ENCODE measurements around the gene AFMID.

The AFMID gene

DNA sequence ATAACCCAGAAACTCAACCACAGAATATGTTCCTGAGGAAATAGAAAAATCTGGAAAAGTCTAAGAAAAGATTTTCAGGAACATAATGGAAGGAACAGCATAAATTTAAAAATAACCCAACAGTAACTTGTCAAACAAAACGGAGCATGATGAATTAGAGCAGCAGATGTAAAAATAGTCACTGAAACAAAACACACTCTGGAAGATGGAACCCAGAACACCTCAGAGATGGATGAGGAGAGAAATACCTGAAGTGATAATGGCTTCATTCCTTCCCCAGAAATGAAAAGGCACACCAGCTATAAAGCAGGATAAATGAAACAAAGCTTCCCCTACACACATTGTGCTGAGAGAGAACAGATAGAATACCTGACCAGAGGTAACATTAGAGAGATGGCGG, 6.7 kb upstream of the AFMID start:
- DNase-seq, result no peak

DNA sequence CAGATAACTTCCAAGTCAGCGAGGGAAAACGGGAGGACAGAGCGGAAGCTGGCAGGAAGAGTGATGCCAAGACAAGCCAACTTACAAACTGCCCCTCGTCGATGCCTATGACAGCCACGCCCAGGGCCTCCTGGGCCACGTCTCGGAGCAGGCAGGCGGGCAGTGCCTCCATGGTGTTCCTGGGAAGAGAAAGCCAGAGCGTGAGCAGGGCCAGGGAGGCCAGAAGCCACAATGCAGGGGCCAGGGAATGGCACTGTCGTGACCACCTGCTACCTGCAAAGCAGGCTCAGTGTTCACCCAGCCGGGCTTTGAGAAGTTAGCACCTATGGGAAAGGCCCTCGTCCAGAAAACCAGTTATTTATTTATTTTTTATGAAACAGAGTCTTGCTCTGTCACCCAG, 4.7 kb upstream of the AFMID start:
- DNase-seq, result no peak

DNA sequence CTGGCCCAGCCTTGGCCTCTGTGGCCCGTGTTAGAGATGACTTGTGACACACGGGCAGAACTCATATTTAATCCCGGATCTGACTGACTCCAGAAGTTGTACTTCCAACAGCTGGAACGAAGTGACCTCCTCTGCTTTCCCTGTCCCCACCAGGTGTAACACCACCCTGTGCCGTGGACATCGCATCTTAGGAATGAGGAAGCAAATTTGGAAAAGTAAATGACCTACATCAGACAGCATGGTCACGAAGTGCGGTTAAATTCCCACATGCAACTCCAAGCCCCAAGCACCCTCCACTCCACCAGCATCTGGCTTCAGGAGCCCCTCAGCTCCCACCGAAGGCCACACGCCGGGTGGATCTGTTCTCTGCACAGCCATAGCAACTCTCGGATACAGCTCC, 3.2 kb upstream of the AFMID start:
- no peak for DNase-seq

GRCh38 chr17:78184351-78184750, 2.8 kb upstream of the AFMID start:
- DNase-seq, result no peak

GRCh38 chr17:78184868-78185267, 2.3 kb upstream of the AFMID start:
- DNase-seq, result no peak

- DNase-seq, result no peak
These were observed 1.0 kb upstream of the AFMID start for GRCh38 chr17:78185981-78186691.

DNA sequence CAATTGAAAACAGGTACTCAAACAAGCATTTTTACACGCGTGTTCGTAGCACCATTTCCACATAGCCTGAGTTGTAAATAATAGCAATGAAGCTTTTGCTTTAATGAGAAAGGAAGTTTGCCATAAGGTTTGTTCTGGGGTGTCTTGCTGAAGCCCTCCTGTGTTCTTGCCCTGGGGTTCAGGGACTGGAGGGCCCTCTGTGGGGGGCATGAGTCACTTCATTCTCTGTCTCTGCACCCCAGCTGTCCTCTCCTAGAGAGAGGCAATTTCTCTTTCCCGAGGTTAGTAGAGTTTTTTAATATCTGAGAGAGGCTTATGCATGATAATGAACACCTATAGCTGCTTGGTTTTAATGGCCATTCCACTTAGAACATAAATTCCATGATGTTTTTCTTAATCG, 9.6 kb downstream of the AFMID start:
- DNase-seq, result no peak

GRCh38 chr17:78197147-78197832, 10.1 kb downstream of the AFMID start:
- no peak for DNase-seq

DNA sequence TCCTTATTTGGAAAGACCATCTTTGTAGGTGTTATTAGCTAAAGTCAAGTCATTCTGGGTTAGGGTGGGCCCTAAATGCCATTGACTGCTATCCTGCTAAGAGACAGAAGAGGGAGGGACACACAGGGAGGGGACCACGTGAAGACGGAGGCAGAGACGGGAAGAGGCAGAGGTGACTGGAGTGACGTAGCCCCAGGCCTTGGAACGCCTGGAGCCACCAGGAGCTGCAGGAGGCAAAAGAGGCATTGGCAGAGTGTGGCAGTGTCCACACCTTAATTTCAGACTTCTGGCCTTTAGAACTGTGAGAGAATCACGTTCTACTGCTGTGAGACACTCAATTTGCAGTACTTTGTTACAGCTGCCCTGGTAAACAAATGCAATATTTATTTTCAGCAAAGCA, 13.3 kb downstream of the AFMID start:
- no peak for DNase-seq

- no peak for DNase-seq
These were observed 15.5 kb downstream of the AFMID start for GRCh38 chr17:78202666-78203065.

GRCh38 chr17:78204387-78205123, 17.4 kb downstream of the AFMID start:
- DNase-seq, result no peak

DNA sequence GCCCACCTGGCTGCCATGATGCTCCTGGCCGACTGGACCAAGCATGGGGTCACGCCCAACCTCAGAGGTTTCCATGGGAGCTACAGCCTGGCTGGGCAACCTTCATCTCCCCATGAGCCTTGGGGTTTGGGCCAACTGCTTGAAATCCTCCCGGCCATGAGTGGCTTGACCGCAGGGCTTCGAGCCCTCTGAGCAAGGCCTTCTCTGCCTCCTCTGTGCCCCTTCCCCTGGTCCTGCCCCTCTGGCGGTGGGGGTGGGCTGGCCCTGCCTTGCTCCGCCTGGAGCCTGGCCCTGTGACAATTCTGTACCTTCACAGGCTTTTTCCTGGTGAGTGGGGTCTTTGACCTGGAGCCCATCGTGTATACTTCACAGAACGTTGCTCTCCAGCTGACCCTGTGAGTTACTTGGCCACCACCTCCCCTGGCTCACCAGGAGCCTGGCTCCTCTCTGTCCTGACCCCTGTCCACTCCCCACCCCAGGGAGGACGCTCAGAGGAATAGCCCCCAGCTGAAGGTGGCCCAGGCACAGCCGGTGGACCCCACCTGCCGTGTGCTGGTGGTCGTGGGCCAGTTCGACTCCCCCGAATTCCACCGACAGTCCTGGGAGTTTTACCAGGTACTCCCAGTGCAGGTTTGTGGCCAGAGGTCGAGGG, 18.1 kb downstream of the AFMID start:
- no peak for DNase-seq

DNA sequence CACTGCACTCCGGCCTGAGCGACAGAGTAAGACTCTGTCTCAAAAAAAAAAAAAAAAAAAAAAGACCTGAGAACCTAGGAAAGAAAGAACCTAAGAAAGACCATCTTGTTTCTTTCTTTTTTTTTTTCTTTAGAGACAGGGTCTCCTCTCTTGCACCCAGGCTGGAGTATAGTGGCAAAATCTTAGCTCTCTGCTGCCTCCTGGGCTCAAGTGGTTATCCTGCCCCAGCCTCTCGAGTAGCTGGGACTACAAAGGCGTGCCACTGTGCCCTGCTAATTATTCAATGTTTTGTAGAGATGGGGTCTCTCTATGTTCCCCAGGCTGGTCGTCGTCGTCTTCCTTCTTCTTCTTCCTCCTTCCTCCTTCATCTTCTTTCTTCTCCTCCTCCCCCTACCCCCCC, 19.1 kb downstream of the AFMID start:
- DNase-seq, result no peak

GRCh38 chr17:78208486-78208885, 21.3 kb downstream of the AFMID start:
- DNase-seq, result no peak

- no peak for DNase-seq
These were observed 22.9 kb downstream of the AFMID start for GRCh38 chr17:78210111-78210510.

- DNase-seq, result no peak
These were observed 23.9 kb downstream of the AFMID start for GRCh38 chr17:78211032-78211431.

DNA sequence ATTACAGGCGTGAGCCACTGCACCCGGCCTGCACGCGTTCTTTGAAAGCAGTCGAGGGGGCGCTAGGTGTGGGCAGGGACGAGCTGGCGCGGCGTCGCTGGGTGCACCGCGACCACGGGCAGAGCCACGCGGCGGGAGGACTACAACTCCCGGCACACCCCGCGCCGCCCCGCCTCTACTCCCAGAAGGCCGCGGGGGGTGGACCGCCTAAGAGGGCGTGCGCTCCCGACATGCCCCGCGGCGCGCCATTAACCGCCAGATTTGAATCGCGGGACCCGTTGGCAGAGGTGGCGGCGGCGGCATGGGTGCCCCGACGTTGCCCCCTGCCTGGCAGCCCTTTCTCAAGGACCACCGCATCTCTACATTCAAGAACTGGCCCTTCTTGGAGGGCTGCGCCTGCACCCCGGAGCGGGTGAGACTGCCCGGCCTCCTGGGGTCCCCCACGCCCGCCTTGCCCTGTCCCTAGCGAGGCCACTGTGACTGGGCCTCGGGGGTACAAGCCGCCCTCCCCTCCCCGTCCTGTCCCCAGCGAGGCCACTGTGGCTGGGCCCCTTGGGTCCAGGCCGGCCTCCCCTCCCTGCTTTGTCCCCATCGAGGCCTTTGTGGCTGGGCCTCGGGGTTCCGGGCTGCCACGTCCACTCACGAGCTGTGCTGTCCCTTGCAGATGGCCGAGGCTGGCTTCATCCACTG, 27.0 kb downstream of the AFMID start, which contains the start of gene BIRC5:
BIRC5 (plus strand) TSS at position 238 of the 690 bp plus-strand sequence; CDS start at position 302, 64 bp downstream.
- DNase-seq, result peak; percentile 43

GRCh38 chr17:78214706-78215061, 27.5 kb downstream of the AFMID start:
- no peak for DNase-seq

DNA sequence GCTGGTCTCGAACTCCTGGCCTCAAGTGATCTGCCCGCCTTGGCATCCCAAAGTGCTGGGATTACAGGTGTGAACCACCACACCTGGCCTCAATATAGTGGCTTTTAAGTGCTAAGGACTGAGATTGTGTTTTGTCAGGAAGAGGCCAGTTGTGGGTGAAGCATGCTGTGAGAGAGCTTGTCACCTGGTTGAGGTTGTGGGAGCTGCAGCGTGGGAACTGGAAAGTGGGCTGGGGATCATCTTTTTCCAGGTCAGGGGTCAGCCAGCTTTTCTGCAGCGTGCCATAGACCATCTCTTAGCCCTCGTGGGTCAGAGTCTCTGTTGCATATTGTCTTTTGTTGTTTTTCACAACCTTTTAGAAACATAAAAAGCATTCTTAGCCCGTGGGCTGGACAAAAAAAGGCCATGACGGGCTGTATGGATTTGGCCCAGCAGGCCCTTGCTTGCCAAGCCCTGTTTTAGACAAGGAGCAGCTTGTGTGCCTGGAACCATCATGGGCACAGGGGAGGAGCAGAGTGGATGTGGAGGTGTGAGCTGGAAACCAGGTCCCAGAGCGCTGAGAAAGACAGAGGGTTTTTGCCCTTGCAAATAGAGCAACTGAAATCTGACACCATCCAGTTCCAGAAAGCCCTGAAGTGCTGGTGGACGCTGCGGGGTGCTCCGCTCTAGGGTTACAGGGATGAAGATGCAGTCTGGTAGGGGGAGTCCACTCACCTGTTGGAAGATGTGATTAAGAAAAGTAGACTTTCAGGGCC, 32.4 kb downstream of the AFMID start:
- DNase-seq, result no peak

DNA sequence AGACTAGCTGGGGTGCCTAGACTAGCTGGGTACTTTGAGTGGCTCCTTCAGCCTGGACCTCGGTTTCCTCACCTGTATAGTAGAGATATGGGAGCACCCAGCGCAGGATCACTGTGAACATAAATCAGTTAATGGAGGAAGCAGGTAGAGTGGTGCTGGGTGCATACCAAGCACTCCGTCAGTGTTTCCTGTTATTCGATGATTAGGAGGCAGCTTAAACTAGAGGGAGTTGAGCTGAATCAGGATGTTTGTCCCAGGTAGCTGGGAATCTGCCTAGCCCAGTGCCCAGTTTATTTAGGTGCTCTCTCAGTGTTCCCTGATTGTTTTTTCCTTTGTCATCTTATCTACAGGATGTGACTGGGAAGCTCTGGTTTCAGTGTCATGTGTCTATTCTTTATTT, 35.9 kb downstream of the AFMID start:
- no peak for DNase-seq

GRCh38 chr17:78223765-78224164, 36.6 kb downstream of the AFMID start:
- no peak for DNase-seq

Measured in NCI-H1436 treated with DMSO at 0.1 percent for 48 hours (cell line).